GM23338 (cell line): ENCODE data around the gene CXCR3. TPM values are rescaled to one million over a fixed set of nuclear protein-coding genes. Genes with fewer than 3 reads are reported as not detected.

Experiments
- ATAC-seq: fragments of 200-7000 bp; cut with Tn5 transposase; 3 replicates; pipeline ENCODE4 v1.9.1; 2020
- DNase-seq: peaks from one replicate; pipeline ENCODE4 v3.0.0-alpha.2; 2015; ENCODE audit warnings: low spot score
- H2AFZ ChIP-seq: fragments of 200-600 bp; sonication (generic); 2 replicates; pipeline ENCODE4 v1.8.0; 2016; ENCODE audit warnings: antibody characterized with exemption, mild to moderate bottlenecking, moderate library complexity
- H3F3A ChIP-seq: fragments of 200-600 bp; sonication (generic); replicated peaks from 2 replicates; pipeline ENCODE4 v1.8.0; 2017; ENCODE audit warnings: antibody characterized with exemption, mixed run types, low read depth
- H3K27ac ChIP-seq: fragments of 200-600 bp; sonication (generic); 2 replicates; pipeline ENCODE4 v1.6.1; 2016; ENCODE audit warnings: low read depth
- H3K27me3 ChIP-seq: fragments of 200-600 bp; sonication (generic); 2 replicates; pipeline ENCODE4 v1.8.0; 2016; ENCODE audit warnings: mild to moderate bottlenecking, mixed run types, moderate library complexity; ENCODE audit not compliant: insufficient read depth
- H3K36me3 ChIP-seq: fragments of 200-600 bp; sonication (generic); 2 replicates; pipeline ENCODE4 v1.8.0; 2016; ENCODE audit warnings: mild to moderate bottlenecking; ENCODE audit not compliant: insufficient read depth
- H3K4me1 ChIP-seq: fragments of 200-600 bp; sonication (generic); 2 replicates; pipeline ENCODE4 v1.8.0; 2016; ENCODE audit warnings: mild to moderate bottlenecking, moderate library complexity; ENCODE audit not compliant: insufficient read depth
- H3K4me2 ChIP-seq: fragments of 200-600 bp; sonication (generic); 2 replicates; pipeline ENCODE4 v1.7.1; 2017; ENCODE audit warnings: mixed run types
- H3K4me3 ChIP-seq: fragments of 200-600 bp; sonication (generic); 2 replicates; pipeline ENCODE4 v1.6.1; 2016; ENCODE audit warnings: mixed run types
- H3K79me2 ChIP-seq: fragments of 200-600 bp; sonication (generic); replicated peaks from 2 replicates; pipeline ENCODE4 v1.8.0; 2017; ENCODE audit warnings: mild to moderate bottlenecking; ENCODE audit not compliant: insufficient read depth
- H3K9me2 ChIP-seq: fragments of 200-600 bp; sonication (generic); 2 replicates; pipeline ENCODE4 v1.8.0; 2017; ENCODE audit not compliant: insufficient read depth
- H4K20me1 ChIP-seq: fragments of 200-600 bp; sonication (generic); replicated peaks from 2 replicates; pipeline ENCODE4 v1.8.0; 2017; ENCODE audit warnings: mild to moderate bottlenecking; ENCODE audit not compliant: insufficient read depth
- H3K27ac Mint-ChIP-seq: 2 replicates; pipeline ENCODE4 v1.8.0; 2020; ENCODE audit warnings: inconsistent platforms, mild to moderate bottlenecking, moderate library complexity, mixed read lengths
- H3K27me3 Mint-ChIP-seq: 3 replicates; pipeline ENCODE4 v1.8.0; 2022; ENCODE audit warnings: low read depth, mild to moderate bottlenecking, moderate library complexity, mixed read lengths, inconsistent platforms; ENCODE audit not compliant: insufficient read depth, poor library complexity
- H3K36me3 Mint-ChIP-seq: 3 replicates; pipeline ENCODE4 v1.8.0; 2021; ENCODE audit warnings: low read depth, mild to moderate bottlenecking, inconsistent platforms, moderate library complexity, mixed read lengths
- H3K4me1 Mint-ChIP-seq: 3 replicates; pipeline ENCODE4 v1.8.0; 2020; ENCODE audit warnings: mild to moderate bottlenecking, inconsistent platforms, mixed read lengths
- H3K4me3 Mint-ChIP-seq: 3 replicates; pipeline ENCODE4 v1.8.0; 2021; ENCODE audit warnings: moderate library complexity, mild to moderate bottlenecking, inconsistent platforms, mixed read lengths
- H3K9me3 Mint-ChIP-seq: 3 replicates; pipeline ENCODE4 v1.8.0; 2020; ENCODE audit warnings: moderate library complexity, mild to moderate bottlenecking, inconsistent platforms, mixed read lengths
- CREB1 ChIP-seq: fragments of 250-450 bp; sonication (Bioruptor Pico); IDR thresholded peaks from 2 replicates; pipeline ENCODE4 v1.5.0; 2020; ENCODE audit warnings: low read depth, mild to moderate bottlenecking, moderate library complexity
- EZH2 ChIP-seq: fragments of 200-600 bp; sonication (generic); IDR thresholded peaks from one replicate; pipeline ENCODE4 v1.8.0; 2017; ENCODE audit warnings: antibody characterized with exemption, mild to moderate bottlenecking, low read depth; ENCODE audit not compliant: unreplicated experiment
- EZH2phosphoT487 ChIP-seq: fragments of 200-600 bp; sonication (generic); IDR thresholded peaks from one replicate; pipeline ENCODE4 v1.8.1; 2018; ENCODE audit warnings: antibody characterized with exemption; ENCODE audit not compliant: unreplicated experiment
- JUNB ChIP-seq: IDR thresholded peaks from one replicate; pipeline ENCODE4 v1.6.1; 2016; ENCODE audit warnings: antibody characterized with exemption; ENCODE audit not compliant: unreplicated experiment
- NANOG ChIP-seq: IDR thresholded peaks from 2 replicates; pipeline ENCODE4 v1.6.1; 2016; ENCODE audit warnings: antibody characterized with exemption, borderline replicate concordance
- POLR2AphosphoS5 ChIP-seq: IDR thresholded peaks from 2 replicates; pipeline ENCODE4 v1.6.1; 2016; ENCODE audit warnings: antibody characterized with exemption, low read depth
- STAT1 ChIP-seq: IDR thresholded peaks from one replicate; pipeline ENCODE4 v1.6.1; 2016; ENCODE audit warnings: antibody characterized with exemption; ENCODE audit not compliant: unreplicated experiment
- ZNF114 ChIP-seq: fragments of 250-450 bp; sonication (Bioruptor Pico); IDR thresholded peaks from 2 replicates; pipeline ENCODE4 v1.5.0; 2020; ENCODE audit warnings: mild to moderate bottlenecking, moderate library complexity
- ZNF331 ChIP-seq: fragments of 250-450 bp; sonication (Bioruptor Pico); IDR thresholded peaks from 2 replicates; pipeline ENCODE4 v1.5.0; 2020; ENCODE audit warnings: low read depth, mild to moderate bottlenecking, moderate library complexity
- polyA plus RNA-seq: library from polyadenylated mRNA; unstranded; fragments of >200 nt; fragmentation: Nextera tagmentation; extraction: Ambion mirVana; gene quantifications from 2 replicates; pipeline ENCODE4 v1.2.1, GENCODE V29; 2016
- total RNA-seq: library from RNA; depleted of rRNA; stranded (reverse); fragments of >200 nt; shearing (Covaris generic); gene quantifications from 2 replicates; pipeline ENCODE4 v1.2.3, GENCODE V29; 2014
- TF ChIP-seq, protein P1 (sequence below): IDR thresholded peaks from one replicate; pipeline ENCODE4 v1.6.1; 2018; ENCODE audit warnings: antibody characterized with exemption; ENCODE audit not compliant: unreplicated experiment
- TF ChIP-seq, protein P2 (sequence below): fragments of 250-450 bp; sonication (Bioruptor Pico); IDR thresholded peaks from 2 replicates; pipeline ENCODE4 v1.5.0; 2020; ENCODE audit warnings: mild to moderate bottlenecking, moderate library complexity
- TF ChIP-seq, protein P3 (sequence below), 2 experiments: fragments of 200-600 bp in 1 of 2; sonication (generic) in 1 of 2; conservative IDR thresholded peaks; 2 replicates each; pipeline versions ENCODE4 v1.5.1 to v1.6.1; 2016 to 2017; ENCODE audit warnings: antibody characterized with exemption in 2 of 2, low read depth in 2 of 2, mild to moderate bottlenecking in 2 of 2, moderate library complexity in 1 of 2

The CXCR3 gene
- total and polyA plus RNA-seq, 2 experiments from 2014 or later, result not detected

DNA sequence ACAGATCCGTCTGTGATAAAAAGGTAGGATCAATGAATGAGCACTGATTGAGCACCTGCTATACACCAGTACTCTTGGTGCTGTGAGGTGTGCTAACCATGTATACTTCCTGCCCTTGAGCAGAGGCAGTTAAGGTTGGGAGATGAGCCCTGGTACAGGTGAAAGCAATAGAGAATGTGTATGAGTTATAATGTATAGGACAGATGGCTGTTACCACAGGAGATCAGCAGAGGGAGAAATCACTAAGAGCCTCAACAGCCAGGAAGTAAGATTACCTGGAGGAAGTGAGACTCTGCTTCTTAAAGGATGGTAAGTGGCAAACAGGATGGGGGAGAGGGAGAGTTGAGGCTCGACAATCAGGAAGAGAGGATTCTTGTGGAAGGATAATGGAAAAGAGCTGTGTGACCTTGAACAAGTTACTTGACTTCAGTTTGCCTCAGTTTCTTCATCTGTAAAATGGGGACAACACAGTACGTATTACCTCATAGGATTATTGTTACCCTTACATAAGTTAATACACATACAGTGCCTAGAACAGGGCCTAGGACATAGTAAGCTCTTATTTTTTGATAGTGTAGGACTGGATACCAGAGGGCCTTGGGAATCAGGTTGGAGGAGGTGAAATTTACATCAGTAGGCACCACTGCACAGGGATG, 9.1 kb downstream of the CXCR3 start:
- TF ChIP-seq NANOG (no peak), POLR2AphosphoS5 (no peak), JUNB (no peak), STAT1 (no peak), EZH2 (no peak), ZNF331 (no peak), CREB1 (no peak), ZNF114 (CRISPR knock-in tag) (no peak), EZH2phosphoT487 (no peak)
- TF ChIP-seq, protein P1, sequence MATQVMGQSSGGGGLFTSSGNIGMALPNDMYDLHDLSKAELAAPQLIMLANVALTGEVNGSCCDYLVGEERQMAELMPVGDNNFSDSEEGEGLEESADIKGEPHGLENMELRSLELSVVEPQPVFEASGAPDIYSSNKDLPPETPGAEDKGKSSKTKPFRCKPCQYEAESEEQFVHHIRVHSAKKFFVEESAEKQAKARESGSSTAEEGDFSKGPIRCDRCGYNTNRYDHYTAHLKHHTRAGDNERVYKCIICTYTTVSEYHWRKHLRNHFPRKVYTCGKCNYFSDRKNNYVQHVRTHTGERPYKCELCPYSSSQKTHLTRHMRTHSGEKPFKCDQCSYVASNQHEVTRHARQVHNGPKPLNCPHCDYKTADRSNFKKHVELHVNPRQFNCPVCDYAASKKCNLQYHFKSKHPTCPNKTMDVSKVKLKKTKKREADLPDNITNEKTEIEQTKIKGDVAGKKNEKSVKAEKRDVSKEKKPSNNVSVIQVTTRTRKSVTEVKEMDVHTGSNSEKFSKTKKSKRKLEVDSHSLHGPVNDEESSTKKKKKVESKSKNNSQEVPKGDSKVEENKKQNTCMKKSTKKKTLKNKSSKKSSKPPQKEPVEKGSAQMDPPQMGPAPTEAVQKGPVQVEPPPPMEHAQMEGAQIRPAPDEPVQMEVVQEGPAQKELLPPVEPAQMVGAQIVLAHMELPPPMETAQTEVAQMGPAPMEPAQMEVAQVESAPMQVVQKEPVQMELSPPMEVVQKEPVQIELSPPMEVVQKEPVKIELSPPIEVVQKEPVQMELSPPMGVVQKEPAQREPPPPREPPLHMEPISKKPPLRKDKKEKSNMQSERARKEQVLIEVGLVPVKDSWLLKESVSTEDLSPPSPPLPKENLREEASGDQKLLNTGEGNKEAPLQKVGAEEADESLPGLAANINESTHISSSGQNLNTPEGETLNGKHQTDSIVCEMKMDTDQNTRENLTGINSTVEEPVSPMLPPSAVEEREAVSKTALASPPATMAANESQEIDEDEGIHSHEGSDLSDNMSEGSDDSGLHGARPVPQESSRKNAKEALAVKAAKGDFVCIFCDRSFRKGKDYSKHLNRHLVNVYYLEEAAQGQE, result no peak
- TF ChIP-seq, protein P2, sequence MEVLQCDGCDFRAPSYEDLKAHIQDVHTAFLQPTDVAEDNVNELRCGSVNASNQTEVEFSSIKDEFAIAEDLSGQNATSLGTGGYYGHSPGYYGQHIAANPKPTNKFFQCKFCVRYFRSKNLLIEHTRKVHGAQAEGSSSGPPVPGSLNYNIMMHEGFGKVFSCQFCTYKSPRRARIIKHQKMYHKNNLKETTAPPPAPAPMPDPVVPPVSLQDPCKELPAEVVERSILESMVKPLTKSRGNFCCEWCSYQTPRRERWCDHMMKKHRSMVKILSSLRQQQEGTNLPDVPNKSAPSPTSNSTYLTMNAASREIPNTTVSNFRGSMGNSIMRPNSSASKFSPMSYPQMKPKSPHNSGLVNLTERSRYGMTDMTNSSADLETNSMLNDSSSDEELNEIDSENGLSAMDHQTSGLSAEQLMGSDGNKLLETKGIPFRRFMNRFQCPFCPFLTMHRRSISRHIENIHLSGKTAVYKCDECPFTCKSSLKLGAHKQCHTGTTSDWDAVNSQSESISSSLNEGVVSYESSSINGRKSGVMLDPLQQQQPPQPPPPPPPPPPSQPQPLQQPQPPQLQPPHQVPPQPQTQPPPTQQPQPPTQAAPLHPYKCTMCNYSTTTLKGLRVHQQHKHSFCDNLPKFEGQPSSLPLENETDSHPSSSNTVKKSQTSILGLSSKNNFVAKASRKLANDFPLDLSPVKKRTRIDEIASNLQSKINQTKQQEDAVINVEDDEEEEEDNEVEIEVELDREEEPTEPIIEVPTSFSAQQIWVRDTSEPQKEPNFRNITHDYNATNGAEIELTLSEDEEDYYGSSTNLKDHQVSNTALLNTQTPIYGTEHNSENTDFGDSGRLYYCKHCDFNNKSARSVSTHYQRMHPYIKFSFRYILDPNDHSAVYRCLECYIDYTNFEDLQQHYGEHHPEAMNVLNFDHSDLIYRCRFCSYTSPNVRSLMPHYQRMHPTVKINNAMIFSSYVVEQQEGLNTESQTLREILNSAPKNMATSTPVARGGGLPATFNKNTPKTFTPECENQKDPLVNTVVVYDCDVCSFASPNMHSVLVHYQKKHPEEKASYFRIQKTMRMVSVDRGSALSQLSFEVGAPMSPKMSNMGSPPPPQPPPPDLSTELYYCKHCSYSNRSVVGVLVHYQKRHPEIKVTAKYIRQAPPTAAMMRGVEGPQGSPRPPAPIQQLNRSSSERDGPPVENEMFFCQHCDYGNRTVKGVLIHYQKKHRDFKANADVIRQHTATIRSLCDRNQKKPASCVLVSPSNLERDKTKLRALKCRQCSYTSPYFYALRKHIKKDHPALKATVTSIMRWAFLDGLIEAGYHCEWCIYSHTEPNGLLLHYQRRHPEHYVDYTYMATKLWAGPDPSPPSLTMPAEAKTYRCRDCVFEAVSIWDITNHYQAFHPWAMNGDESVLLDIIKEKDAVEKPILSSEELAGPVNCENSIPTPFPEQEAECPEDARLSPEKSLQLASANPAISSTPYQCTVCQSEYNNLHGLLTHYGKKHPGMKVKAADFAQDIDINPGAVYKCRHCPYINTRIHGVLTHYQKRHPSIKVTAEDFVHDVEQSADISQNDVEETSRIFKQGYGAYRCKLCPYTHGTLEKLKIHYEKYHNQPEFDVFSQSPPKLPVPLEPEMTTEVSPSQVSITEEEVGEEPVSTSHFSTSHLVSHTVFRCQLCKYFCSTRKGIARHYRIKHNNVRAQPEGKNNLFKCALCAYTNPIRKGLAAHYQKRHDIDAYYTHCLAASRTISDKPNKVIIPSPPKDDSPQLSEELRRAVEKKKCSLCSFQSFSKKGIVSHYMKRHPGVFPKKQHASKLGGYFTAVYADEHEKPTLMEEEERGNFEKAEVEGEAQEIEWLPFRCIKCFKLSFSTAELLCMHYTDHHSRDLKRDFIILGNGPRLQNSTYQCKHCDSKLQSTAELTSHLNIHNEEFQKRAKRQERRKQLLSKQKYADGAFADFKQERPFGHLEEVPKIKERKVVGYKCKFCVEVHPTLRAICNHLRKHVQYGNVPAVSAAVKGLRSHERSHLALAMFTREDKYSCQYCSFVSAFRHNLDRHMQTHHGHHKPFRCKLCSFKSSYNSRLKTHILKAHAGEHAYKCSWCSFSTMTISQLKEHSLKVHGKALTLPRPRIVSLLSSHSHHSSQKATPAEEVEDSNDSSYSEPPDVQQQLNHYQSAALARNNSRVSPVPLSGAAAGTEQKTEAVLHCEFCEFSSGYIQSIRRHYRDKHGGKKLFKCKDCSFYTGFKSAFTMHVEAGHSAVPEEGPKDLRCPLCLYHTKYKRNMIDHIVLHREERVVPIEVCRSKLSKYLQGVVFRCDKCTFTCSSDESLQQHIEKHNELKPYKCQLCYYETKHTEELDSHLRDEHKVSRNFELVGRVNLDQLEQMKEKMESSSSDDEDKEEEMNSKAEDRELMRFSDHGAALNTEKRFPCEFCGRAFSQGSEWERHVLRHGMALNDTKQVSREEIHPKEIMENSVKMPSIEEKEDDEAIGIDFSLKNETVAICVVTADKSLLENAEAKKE, result no peak
- TF ChIP-seq, protein P3, sequence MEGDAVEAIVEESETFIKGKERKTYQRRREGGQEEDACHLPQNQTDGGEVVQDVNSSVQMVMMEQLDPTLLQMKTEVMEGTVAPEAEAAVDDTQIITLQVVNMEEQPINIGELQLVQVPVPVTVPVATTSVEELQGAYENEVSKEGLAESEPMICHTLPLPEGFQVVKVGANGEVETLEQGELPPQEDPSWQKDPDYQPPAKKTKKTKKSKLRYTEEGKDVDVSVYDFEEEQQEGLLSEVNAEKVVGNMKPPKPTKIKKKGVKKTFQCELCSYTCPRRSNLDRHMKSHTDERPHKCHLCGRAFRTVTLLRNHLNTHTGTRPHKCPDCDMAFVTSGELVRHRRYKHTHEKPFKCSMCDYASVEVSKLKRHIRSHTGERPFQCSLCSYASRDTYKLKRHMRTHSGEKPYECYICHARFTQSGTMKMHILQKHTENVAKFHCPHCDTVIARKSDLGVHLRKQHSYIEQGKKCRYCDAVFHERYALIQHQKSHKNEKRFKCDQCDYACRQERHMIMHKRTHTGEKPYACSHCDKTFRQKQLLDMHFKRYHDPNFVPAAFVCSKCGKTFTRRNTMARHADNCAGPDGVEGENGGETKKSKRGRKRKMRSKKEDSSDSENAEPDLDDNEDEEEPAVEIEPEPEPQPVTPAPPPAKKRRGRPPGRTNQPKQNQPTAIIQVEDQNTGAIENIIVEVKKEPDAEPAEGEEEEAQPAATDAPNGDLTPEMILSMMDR (conservative IDR thresholded peaks at IDR 0.05; ENCODE audit: low read depth in 2 of 2), result no peak
- Histone ChIP-seq H3K9me2 (no peaks in the 10 kb centered on the region), H3K27ac (no peak overlapping the region), H3K79me2 (no peaks in the 10 kb centered on the region), H3K27me3 (no peaks in the 10 kb centered on the region), H4K20me1 (no peaks in the 10 kb centered on the region), H3K36me3 (no peaks in the 10 kb centered on the region; the same call in 1 of the 2 replicates), H3K4me1 (no peaks in the 10 kb centered on the region), H2AFZ (no peak overlapping the region), H3K4me3 (no peak overlapping the region), H3K4me2 (no peak overlapping the region), H3F3A (no peaks in the 10 kb centered on the region)
- ATAC-seq (no peak), DNase-seq (no peak)
- no peaks in the 10 kb centered on the region; the same call in 2 of the 3 replicates for H3K9me3 Mint-ChIP-seq
- H3K27me3 Mint-ChIP-seq, result no peaks in the 10 kb centered on the region
- H3K36me3 Mint-ChIP-seq, result peaks cover 38% of the 10 kb centered on the region
- no peak overlapping the region for H3K27ac Mint-ChIP-seq
- H3K4me1 Mint-ChIP-seq, result no peaks in the 10 kb centered on the region
- H3K4me3 Mint-ChIP-seq, result no peak overlapping the region
